ENCODE results near the gene CAMTA1. TPM values are rescaled to one million over a fixed set of nuclear protein-coding genes. Genes with fewer than 3 reads are reported as not detected.

CAMTA1 gene
- total RNA-seq, 1 donor from 2014 or later: 268 TPM

- Histone ChIP-seq H3K79me2 (ENCODE audit: low read depth) (no peaks in the 10 kb centered on the region), H3K9ac (no peak overlapping the region), H4K20me1 (ENCODE audit: low read depth) (peaks cover 4% of the 10 kb centered on the region), H3K4me1 (peaks cover 12% of the 10 kb centered on the region), H3K27me3 (no peaks in the 10 kb centered on the region), H3F3A (ENCODE audit: low read depth) (no peaks in the 10 kb centered on the region), H3K4me3 (no peak overlapping the region), H3K4me2 (no peak overlapping the region), H3K27ac (no peak overlapping the region), H3K36me3 (no peaks in the 10 kb centered on the region), H2AFZ (replicated peaks) (no peak overlapping the region), H3K9me3 (ENCODE audit: low read depth) (no peaks in the 10 kb centered on the region)
- H3K27ac Mint-ChIP-seq: peak overlapping the region; percentile 46
- H3K4me3 Mint-ChIP-seq: no peak overlapping the region
- no peak for TF ChIP-seq EZH2phosphoT487 (IDR thresholded peaks at IDR 0.05)
- no peak for TF ChIP-seq EZH2 (IDR thresholded peaks at IDR 0.05)
- TF ChIP-seq, protein P1, sequence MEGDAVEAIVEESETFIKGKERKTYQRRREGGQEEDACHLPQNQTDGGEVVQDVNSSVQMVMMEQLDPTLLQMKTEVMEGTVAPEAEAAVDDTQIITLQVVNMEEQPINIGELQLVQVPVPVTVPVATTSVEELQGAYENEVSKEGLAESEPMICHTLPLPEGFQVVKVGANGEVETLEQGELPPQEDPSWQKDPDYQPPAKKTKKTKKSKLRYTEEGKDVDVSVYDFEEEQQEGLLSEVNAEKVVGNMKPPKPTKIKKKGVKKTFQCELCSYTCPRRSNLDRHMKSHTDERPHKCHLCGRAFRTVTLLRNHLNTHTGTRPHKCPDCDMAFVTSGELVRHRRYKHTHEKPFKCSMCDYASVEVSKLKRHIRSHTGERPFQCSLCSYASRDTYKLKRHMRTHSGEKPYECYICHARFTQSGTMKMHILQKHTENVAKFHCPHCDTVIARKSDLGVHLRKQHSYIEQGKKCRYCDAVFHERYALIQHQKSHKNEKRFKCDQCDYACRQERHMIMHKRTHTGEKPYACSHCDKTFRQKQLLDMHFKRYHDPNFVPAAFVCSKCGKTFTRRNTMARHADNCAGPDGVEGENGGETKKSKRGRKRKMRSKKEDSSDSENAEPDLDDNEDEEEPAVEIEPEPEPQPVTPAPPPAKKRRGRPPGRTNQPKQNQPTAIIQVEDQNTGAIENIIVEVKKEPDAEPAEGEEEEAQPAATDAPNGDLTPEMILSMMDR (IDR thresholded peaks at IDR 0.05): no peak
- H3K36me3 Mint-ChIP-seq: peaks cover 2% of the 10 kb centered on the region
- H3K27me3 Mint-ChIP-seq (ENCODE audit: insufficient read depth, low read depth): peaks cover 7% of the 10 kb centered on the region
- peaks cover 24% of the 10 kb centered on the region for H3K4me1 Mint-ChIP-seq
- H3K9me3 Mint-ChIP-seq: no peaks in the 10 kb centered on the region
- DNase-seq (ENCODE audit: low spot score): no peak
These were observed 119.4 kb downstream of the CAMTA1 start for GRCh38 chr1:6904476-6905170.

GRCh38 chr1:6905331-6905730 lies 120.1 kb downstream of the CAMTA1 start:
- no peaks in the 10 kb centered on the region for H3K79me2 ChIP-seq (ENCODE audit: low read depth)
- TF ChIP-seq EZH2 (IDR thresholded peaks at IDR 0.05) (no peak), EZH2phosphoT487 (IDR thresholded peaks at IDR 0.05) (no peak)
- TF ChIP-seq, protein P1 (IDR thresholded peaks at IDR 0.05): no peak
- H3K4me1 ChIP-seq: peaks cover 12% of the 10 kb centered on the region
- no peak overlapping the region for H3K9ac ChIP-seq
- H3K4me3 Mint-ChIP-seq: no peak overlapping the region
- DNase-seq (ENCODE audit: low spot score): no peak
- H3K4me2 ChIP-seq: no peak overlapping the region
- H3F3A ChIP-seq (ENCODE audit: low read depth): no peaks in the 10 kb centered on the region
- H3K27ac ChIP-seq: no peak overlapping the region
- no peaks in the 10 kb centered on the region for H3K36me3 ChIP-seq
- no peaks in the 10 kb centered on the region for H4K20me1 ChIP-seq (ENCODE audit: low read depth)
- H3K9me3 ChIP-seq (ENCODE audit: low read depth): no peaks in the 10 kb centered on the region
- H2AFZ ChIP-seq (replicated peaks): no peak overlapping the region
- H3K9me3 Mint-ChIP-seq: no peaks in the 10 kb centered on the region
- no peaks in the 10 kb centered on the region for H3K27me3 ChIP-seq
- H3K27me3 Mint-ChIP-seq (ENCODE audit: insufficient read depth, low read depth): peaks cover 7% of the 10 kb centered on the region
- H3K27ac Mint-ChIP-seq: peak overlapping the region; percentile 21
- H3K36me3 Mint-ChIP-seq: peaks cover 2% of the 10 kb centered on the region
- H3K4me3 ChIP-seq: no peak overlapping the region
- H3K4me1 Mint-ChIP-seq: peaks cover 28% of the 10 kb centered on the region

- peaks cover 12% of the 10 kb centered on the region for H3K4me1 ChIP-seq
- no peaks in the 10 kb centered on the region for H3K79me2 ChIP-seq (ENCODE audit: low read depth)
- no peaks in the 10 kb centered on the region for H4K20me1 ChIP-seq (ENCODE audit: low read depth)
- H2AFZ ChIP-seq (replicated peaks): no peak overlapping the region
- peaks cover 33% of the 10 kb centered on the region for H3K4me1 Mint-ChIP-seq
- no peaks in the 10 kb centered on the region for H3K9me3 Mint-ChIP-seq
- peak overlapping the region; percentile 21 for H3K27ac Mint-ChIP-seq
- peaks cover 7% of the 10 kb centered on the region for H3K27me3 Mint-ChIP-seq (ENCODE audit: insufficient read depth, low read depth)
- no peak overlapping the region for H3K9ac ChIP-seq
- H3K9me3 ChIP-seq (ENCODE audit: low read depth): no peaks in the 10 kb centered on the region
- H3K4me2 ChIP-seq: no peak overlapping the region
- no peak overlapping the region for H3K27ac ChIP-seq
- TF ChIP-seq EZH2phosphoT487 (IDR thresholded peaks at IDR 0.05): no peak
- no peak for TF ChIP-seq EZH2 (IDR thresholded peaks at IDR 0.05)
- no peak overlapping the region for H3K4me3 ChIP-seq
- H3K36me3 ChIP-seq: no peaks in the 10 kb centered on the region
- H3K4me3 Mint-ChIP-seq: no peak overlapping the region
- H3K36me3 Mint-ChIP-seq: peaks cover 2% of the 10 kb centered on the region
- H3F3A ChIP-seq (ENCODE audit: low read depth): no peaks in the 10 kb centered on the region
- no peak for DNase-seq (ENCODE audit: low spot score)
- no peaks in the 10 kb centered on the region for H3K27me3 ChIP-seq
These were observed 120.5 kb downstream of the CAMTA1 start for GRCh38 chr1:6905790-6906189.

DNA sequence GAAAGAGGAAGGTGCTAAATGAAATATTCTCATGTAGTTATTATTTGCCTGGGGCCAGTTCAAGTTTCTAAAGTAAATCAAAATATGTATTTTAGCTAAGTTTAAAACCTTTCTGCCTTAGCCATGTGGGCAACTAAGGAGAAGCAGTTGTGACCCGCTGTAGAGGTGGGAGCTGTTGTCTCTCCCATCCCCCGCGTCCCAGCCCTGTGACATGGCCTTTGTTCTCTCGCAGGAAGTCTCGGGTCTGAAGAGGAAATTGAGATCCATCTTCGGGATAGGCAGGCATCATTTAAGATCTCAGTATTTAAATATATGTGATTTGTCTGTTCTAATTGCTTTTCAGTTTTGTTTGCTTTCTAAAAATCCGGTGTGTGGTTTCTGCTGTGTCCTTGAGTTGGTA lies 121.5 kb downstream of the CAMTA1 start:
- Mint-ChIP-seq H3K4me3 (no peak overlapping the region), H3K9me3 (no peaks in the 10 kb centered on the region), H3K27ac (peak overlapping the region; percentile 64), H3K27me3 (ENCODE audit: insufficient read depth, low read depth) (peaks cover 7% of the 10 kb centered on the region), H3K36me3 (peaks cover 2% of the 10 kb centered on the region), H3K4me1 (peaks cover 43% of the 10 kb centered on the region)
- no peaks in the 10 kb centered on the region for H3K36me3 ChIP-seq
- no peaks in the 10 kb centered on the region for H3K79me2 ChIP-seq (ENCODE audit: low read depth)
- H3K4me3 ChIP-seq: no peak overlapping the region
- peaks cover 16% of the 10 kb centered on the region for H3K4me1 ChIP-seq
- no peaks in the 10 kb centered on the region for H3F3A ChIP-seq (ENCODE audit: low read depth)
- no peaks in the 10 kb centered on the region for H3K27me3 ChIP-seq
- peak overlapping the region; percentile 38 for H3K4me2 ChIP-seq
- H2AFZ ChIP-seq (replicated peaks): peak overlapping the region; percentile 13
- H3K27ac ChIP-seq: no peak overlapping the region
- H3K9me3 ChIP-seq (ENCODE audit: low read depth): no peaks in the 10 kb centered on the region
- H3K9ac ChIP-seq: no peak overlapping the region
- TF ChIP-seq, protein P1 (IDR thresholded peaks at IDR 0.05): no peak
- TF ChIP-seq EZH2phosphoT487 (IDR thresholded peaks at IDR 0.05): no peak
- TF ChIP-seq EZH2 (IDR thresholded peaks at IDR 0.05): no peak
- H4K20me1 ChIP-seq (ENCODE audit: low read depth): peaks cover 3% of the 10 kb centered on the region
- DNase-seq (ENCODE audit: low spot score): peak; percentile 40

Measured in neural progenitor cell (in vitro differentiated cells).